Liver (tissue), 9 donors: Measurements from ENCODE around the gene PCSK4. TPM values are rescaled to one million over a fixed set of nuclear protein-coding genes. Genes with fewer than 3 reads are reported as not detected.
A peak's percentile ranks its signal among the peaks of the same experiment; 100 is the strongest.

ENCODE experiments used
- DNase-seq: peaks from one replicate; pipeline ENCODE4 v3.0.0-alpha.2; 2017; ENCODE audit warnings: low spot score
- H3K27ac ChIP-seq, 2 donors: one replicate each; pipeline ENCODE4 v1.7.0; 2013; ENCODE audit warnings: inconsistent platforms in 2 of 2, low read length in 2 of 2, control low read depth in 1 of 2, low read depth in 1 of 2, mild to moderate bottlenecking in 1 of 2
- H3K27me3 ChIP-seq, 4 donors: one replicate each; pipeline versions ENCODE4 v1.6.1 to v1.7.0; 2013; ENCODE audit warnings: low read length in 3 of 4, inconsistent platforms in 1 of 4, mild to moderate bottlenecking in 1 of 4, moderate library complexity in 1 of 4; ENCODE audit not compliant: control insufficient read depth in 4 of 4, insufficient read depth in 4 of 4
- H3K36me3 ChIP-seq, 4 donors: one replicate each; pipeline versions ENCODE4 v1.6.1 to v1.7.0; 2013; ENCODE audit warnings: low read length in 3 of 4, mild to moderate bottlenecking in 3 of 4, low read depth in 1 of 4, moderate library complexity in 1 of 4; ENCODE audit not compliant: control insufficient read depth in 4 of 4, insufficient read depth in 3 of 4
- H3K4me1 ChIP-seq, 4 donors: one replicate each; pipeline versions ENCODE4 v1.6.1 to v1.7.0; 2013; ENCODE audit warnings: low read length in 3 of 4, mild to moderate bottlenecking in 3 of 4, moderate library complexity in 1 of 4; ENCODE audit not compliant: control insufficient read depth in 4 of 4, insufficient read depth in 4 of 4
- H3K4me3 ChIP-seq, 3 donors: one replicate each; pipeline versions ENCODE4 v1.6.1 to v1.7.0; 2013; ENCODE audit warnings: low read length in 3 of 3, control low read depth in 1 of 3, low read depth in 1 of 3, mild to moderate bottlenecking in 1 of 3
- H3K9ac ChIP-seq, 2 donors: one replicate each; pipeline ENCODE4 v1.7.0; 2013; ENCODE audit warnings: low read length in 2 of 2, mild to moderate bottlenecking in 2 of 2, moderate library complexity in 2 of 2, control low read depth in 1 of 2, low read depth in 1 of 2
- H3K9me3 ChIP-seq, 4 donors: one replicate each; pipeline versions ENCODE4 v1.6.1 to v1.7.0; 2013; ENCODE audit warnings: low read length in 3 of 4; ENCODE audit not compliant: control insufficient read depth in 4 of 4
- EGR1 ChIP-seq, 2 donors: IDR thresholded peaks; 2 replicates each; pipeline ENCODE4 v1.6.1; 2016 to 2018; ENCODE audit warnings: antibody characterized with exemption in 2 of 2, low read depth in 2 of 2
- FOXA1 ChIP-seq: IDR thresholded peaks from 2 replicates; pipeline ENCODE4 v1.6.1; 2016; ENCODE audit warnings: antibody characterized with exemption
- FOXA2 ChIP-seq: IDR thresholded peaks from 2 replicates; pipeline ENCODE4 v1.6.1; 2016; ENCODE audit warnings: antibody characterized with exemption
- GABPA ChIP-seq, 2 donors: IDR thresholded peaks in 1 of 2; conservative IDR thresholded peaks in 1 of 2; 2 replicates each; pipeline ENCODE4 v1.6.1; 2016; ENCODE audit warnings: antibody characterized with exemption in 2 of 2, mild to moderate bottlenecking in 1 of 2, moderate library complexity in 1 of 2
- HNF4A ChIP-seq, 2 donors: conservative IDR thresholded peaks; 2 replicates each; pipeline ENCODE4 v1.6.1; 2016; ENCODE audit warnings: antibody characterized with exemption in 2 of 2, mild to moderate bottlenecking in 2 of 2
- HNF4G ChIP-seq: IDR thresholded peaks from 2 replicates; pipeline ENCODE4 v1.6.1; 2016; ENCODE audit warnings: antibody characterized with exemption
- JUND ChIP-seq, 2 donors: IDR thresholded peaks; 2 replicates each; pipeline ENCODE4 v1.6.1; 2016; ENCODE audit warnings: antibody characterized with exemption in 2 of 2
- NR2F2 ChIP-seq: IDR thresholded peaks from 2 replicates; pipeline ENCODE4 v1.6.1; 2016; ENCODE audit warnings: antibody characterized with exemption
- RAD21 ChIP-seq, 2 donors: IDR thresholded peaks; 2 replicates each; pipeline ENCODE4 v1.6.1; 2016; ENCODE audit warnings: antibody characterized with exemption in 2 of 2, mild to moderate bottlenecking in 2 of 2
- RXRA ChIP-seq, 2 donors: IDR thresholded peaks; 2 replicates each; pipeline ENCODE4 v1.6.1; 2017 to 2018; ENCODE audit warnings: antibody characterized with exemption in 2 of 2, mild to moderate bottlenecking in 1 of 2
- SP1 ChIP-seq: IDR thresholded peaks from 2 replicates; pipeline ENCODE4 v1.6.1; 2018; ENCODE audit warnings: antibody characterized with exemption, mild to moderate bottlenecking
- TAF1 ChIP-seq: conservative IDR thresholded peaks from 2 replicates; pipeline ENCODE4 v1.6.1; 2016; ENCODE audit warnings: antibody characterized with exemption, mild to moderate bottlenecking
- YY1 ChIP-seq: IDR thresholded peaks from 2 replicates; pipeline ENCODE4 v1.6.1; 2016; ENCODE audit warnings: antibody characterized with exemption, mild to moderate bottlenecking
- WGBS: extraction: QIAGEN DNeasy Blood & Tissue Kit; methylation state at CpG from one replicate; pipeline ENCODE4 v1.1.7; 2013; 5-methylcytosine and 5-hydroxymethylcytosine counted together
- polyA plus RNA-seq, 2 donors: library from polyadenylated mRNA; stranded (reverse) in 1 of 2; unstranded in 1 of 2; fragments of 200-250 nt in 1 of 2; fragments of >200 nt in 1 of 2; fragmentation: Nextera tagmentation in 1 of 2; extraction: Ambion mirVana in 1 of 2; gene quantifications; one replicate each; pipeline versions ENCODE4 v1.2.1 to v1.2.3, GENCODE V29; 2013 to 2015
- total RNA-seq, 2 donors: library from RNA; depleted of rRNA; stranded (reverse); fragments of >200 nt; gene quantifications; one replicate each; pipeline ENCODE4 v1.2.3, GENCODE V29; 2014
- TF ChIP-seq, protein P1 (sequence below): fragments of 150-350 bp; IDR thresholded peaks from 2 replicates; pipeline ENCODE4 v1.5.1; 2017; ENCODE audit warnings: improper control_type of control experiment, low read depth, low read length; ENCODE audit not compliant: missing input control
- TF ChIP-seq, protein P2 (sequence below): IDR thresholded peaks from 2 replicates; pipeline ENCODE4 v1.6.1; 2016; ENCODE audit warnings: antibody characterized with exemption
- TF ChIP-seq, protein P3 (sequence below): IDR thresholded peaks from 2 replicates; pipeline ENCODE4 v1.6.1; 2016; ENCODE audit warnings: antibody characterized with exemption
- TF ChIP-seq, protein P4 (sequence below): IDR thresholded peaks from 2 replicates; pipeline ENCODE4 v1.6.1; 2016; ENCODE audit warnings: antibody characterized with exemption, mild to moderate bottlenecking
- TF ChIP-seq, protein P5 (sequence below): IDR thresholded peaks from 2 replicates; pipeline ENCODE4 v1.6.1; 2016; ENCODE audit warnings: antibody characterized with exemption
- donor health status: healthy.
- donor health status: healthy.
- donor health status: healthy.
- donor health status: healthy.
- donor health status: healthy.

PCSK4 gene
- total and polyA plus RNA-seq, 4 donors = 0.60 to 2.6 (median 1.9) TPM

DNA sequence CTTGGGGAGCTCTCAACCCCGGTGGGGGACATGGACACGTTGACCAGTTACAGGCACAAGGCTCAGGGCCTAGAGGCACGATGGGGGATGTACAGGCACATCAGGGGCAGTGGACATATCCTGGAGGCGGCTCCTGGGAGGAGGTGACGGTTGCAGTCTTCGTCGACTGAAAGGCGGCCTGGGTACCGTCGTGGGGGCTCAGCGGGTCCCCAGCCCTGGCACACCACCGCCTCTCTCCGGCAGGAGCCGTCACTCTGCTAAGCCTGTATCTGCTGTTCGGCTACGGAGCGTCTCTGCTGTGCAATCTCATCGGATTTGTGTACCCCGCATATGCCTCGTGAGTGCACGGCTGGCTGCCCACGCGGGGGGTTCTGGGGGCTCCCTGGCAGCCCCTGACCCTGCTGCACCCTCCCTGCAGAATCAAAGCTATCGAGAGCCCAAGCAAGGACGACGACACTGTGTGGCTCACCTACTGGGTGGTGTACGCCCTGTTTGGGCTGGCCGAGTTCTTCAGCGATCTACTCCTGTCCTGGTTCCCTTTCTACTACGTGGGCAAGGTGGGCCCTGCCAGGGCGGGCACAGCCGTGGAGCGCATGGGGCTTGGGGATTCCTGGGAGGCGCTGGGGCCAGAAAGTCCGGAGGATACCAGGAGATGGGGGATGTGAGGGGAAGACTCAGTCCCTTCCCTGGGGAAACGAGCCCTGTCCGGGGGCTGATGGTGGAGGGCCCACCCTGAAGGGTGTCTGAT, 5.1 kb upstream of the PCSK4 start:
- H3K27me3 ChIP-seq = no peaks in the 10 kb centered on the region
- H3K36me3 ChIP-seq = peaks cover 0 to 2% (median 0%) of the 10 kb centered on the region in 4 donors
- peaks cover 6 to 37% (median 23%) of the 10 kb centered on the region in 4 donors for H3K4me1 ChIP-seq
- DNase-seq = no peak
- H3K9me3 ChIP-seq = no peaks in the 10 kb centered on the region
- no peak overlapping the region for H3K4me3 ChIP-seq
- no peak overlapping the region for H3K9ac ChIP-seq
- H3K27ac ChIP-seq = no peak overlapping the region
- 92% methylated on average over 37 of the region's 37 CpGs for WGBS
- TF ChIP-seq TAF1 = no peak
- TF ChIP-seq GABPA (IDR thresholded peaks at IDR 0.05 in 1 of 2, conservative IDR thresholded peaks at IDR 0.05 in 1 of 2) = no peak
- no peak for TF ChIP-seq FOXA2
- TF ChIP-seq, protein P1, sequence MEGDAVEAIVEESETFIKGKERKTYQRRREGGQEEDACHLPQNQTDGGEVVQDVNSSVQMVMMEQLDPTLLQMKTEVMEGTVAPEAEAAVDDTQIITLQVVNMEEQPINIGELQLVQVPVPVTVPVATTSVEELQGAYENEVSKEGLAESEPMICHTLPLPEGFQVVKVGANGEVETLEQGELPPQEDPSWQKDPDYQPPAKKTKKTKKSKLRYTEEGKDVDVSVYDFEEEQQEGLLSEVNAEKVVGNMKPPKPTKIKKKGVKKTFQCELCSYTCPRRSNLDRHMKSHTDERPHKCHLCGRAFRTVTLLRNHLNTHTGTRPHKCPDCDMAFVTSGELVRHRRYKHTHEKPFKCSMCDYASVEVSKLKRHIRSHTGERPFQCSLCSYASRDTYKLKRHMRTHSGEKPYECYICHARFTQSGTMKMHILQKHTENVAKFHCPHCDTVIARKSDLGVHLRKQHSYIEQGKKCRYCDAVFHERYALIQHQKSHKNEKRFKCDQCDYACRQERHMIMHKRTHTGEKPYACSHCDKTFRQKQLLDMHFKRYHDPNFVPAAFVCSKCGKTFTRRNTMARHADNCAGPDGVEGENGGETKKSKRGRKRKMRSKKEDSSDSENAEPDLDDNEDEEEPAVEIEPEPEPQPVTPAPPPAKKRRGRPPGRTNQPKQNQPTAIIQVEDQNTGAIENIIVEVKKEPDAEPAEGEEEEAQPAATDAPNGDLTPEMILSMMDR = no peak
- no peak for TF ChIP-seq RXRA (IDR thresholded peaks at IDR 0.05)

DNA sequence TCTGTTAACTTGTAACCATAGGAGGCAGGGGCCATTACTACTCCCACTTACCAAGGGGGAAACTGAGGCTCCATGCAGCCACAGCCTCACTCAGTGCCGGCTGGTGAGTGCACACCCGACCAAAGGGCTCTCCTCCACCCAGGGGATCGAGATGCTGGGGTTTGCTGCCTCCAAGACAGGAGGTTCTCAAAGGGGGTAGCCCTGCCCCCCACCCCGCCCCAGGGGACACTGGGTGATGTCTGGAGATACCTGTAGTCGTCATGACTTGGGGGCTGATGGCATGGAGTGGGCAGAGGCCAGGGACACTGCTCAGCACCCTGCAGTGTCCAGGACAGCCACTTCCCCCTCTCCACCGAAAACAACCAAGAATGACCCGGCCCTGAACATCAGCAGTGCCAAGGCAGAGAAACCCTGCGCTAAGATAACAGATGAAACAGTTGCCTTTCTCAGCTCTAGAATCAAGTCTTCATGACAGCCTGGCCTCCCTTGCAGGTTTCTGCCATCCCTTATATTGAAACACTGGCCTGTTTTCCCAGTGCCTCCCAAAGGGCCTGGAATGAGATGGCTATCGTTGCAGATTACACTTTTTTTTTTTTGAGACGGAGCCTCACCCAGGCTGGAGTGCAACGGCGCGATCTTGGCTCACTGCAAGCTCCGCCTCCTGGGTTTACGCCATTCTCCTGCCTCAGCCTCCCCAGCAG, 4.1 kb upstream of the PCSK4 start:
- Histone ChIP-seq H3K9ac (no peak overlapping the region), H3K27ac (peak overlapping the region in 1 of 2 donors; percentile 33), H3K36me3 (peaks cover 0 to 2% (median 0%) of the 10 kb centered on the region in 4 donors), H3K9me3 (no peaks in the 10 kb centered on the region), H3K27me3 (no peaks in the 10 kb centered on the region), H3K4me3 (no peak overlapping the region), H3K4me1 (peaks cover 10 to 44% (median 29%) of the 10 kb centered on the region in 4 donors)
- no peak for DNase-seq
- TF ChIP-seq JUND (IDR thresholded peaks at IDR 0.05) = no peak
- 77% methylated on average over 15 of the region's 15 CpGs for WGBS

DNA sequence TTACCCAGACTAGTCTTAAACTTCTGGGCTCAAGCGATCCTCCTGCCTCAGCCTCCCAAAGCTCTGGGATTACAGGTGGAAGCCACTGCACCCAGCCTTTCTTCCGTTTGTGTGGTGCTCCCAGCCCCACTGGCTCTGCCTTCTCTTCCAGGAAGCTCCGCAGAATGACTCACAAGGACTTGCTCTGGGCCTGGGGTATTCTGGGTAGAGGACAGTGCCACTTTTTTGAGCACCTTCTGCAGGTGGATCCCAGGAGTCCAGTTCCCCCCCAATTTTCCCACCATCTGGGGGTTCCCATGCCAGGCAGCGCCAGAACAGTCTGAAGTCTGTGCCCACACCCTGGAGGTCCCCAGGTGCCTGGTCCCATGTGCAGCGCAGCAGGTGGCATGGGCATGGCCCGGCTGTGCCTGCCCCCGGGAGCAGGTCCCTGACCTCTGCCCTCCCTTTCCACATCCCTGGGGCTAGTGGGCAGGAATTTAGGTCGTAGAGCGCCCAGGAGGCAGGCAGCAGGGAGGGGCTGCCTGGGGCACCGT, 2.4 kb upstream of the PCSK4 start:
- Histone ChIP-seq H3K4me1 (peaks cover 10 to 38% (median 24%) of the 10 kb centered on the region in 4 donors), H3K4me3 (peak overlapping the region in 2 of 3 donors; percentile 65 to 77), H3K27ac (peak overlapping the region; percentile 77 to 91)
- peak in 1 of 2 donors; percentile 29 for TF ChIP-seq EGR1 (IDR thresholded peaks at IDR 0.05; ENCODE audit: low read depth in 2 of 2)
- peak; percentile 92 for TF ChIP-seq NR2F2
- TF ChIP-seq GABPA (IDR thresholded peaks at IDR 0.05 in 1 of 2, conservative IDR thresholded peaks at IDR 0.05 in 1 of 2) = no peak
- TF ChIP-seq HNF4A (conservative IDR thresholded peaks at IDR 0.05) = peak; percentile 86 to 95
- no peak for TF ChIP-seq RAD21 (IDR thresholded peaks at IDR 0.05)
- peak; percentile 72 for TF ChIP-seq YY1
- TF ChIP-seq, protein P2, sequence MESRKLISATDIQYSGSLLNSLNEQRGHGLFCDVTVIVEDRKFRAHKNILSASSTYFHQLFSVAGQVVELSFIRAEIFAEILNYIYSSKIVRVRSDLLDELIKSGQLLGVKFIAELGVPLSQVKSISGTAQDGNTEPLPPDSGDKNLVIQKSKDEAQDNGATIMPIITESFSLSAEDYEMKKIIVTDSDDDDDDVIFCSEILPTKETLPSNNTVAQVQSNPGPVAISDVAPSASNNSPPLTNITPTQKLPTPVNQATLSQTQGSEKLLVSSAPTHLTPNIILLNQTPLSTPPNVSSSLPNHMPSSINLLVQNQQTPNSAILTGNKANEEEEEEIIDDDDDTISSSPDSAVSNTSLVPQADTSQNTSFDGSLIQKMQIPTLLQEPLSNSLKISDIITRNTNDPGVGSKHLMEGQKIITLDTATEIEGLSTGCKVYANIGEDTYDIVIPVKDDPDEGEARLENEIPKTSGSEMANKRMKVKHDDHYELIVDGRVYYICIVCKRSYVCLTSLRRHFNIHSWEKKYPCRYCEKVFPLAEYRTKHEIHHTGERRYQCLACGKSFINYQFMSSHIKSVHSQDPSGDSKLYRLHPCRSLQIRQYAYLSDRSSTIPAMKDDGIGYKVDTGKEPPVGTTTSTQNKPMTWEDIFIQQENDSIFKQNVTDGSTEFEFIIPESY = peak; percentile 66
- TF ChIP-seq, protein P3, sequence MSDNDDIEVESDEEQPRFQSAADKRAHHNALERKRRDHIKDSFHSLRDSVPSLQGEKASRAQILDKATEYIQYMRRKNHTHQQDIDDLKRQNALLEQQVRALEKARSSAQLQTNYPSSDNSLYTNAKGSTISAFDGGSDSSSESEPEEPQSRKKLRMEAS = peak; percentile 88
- TF ChIP-seq SP1 = peak; percentile 81
- TF ChIP-seq FOXA1 = peak; percentile 9
- TF ChIP-seq HNF4G = peak; percentile 52
- peak; percentile 96 to 98 for TF ChIP-seq RXRA (IDR thresholded peaks at IDR 0.05)
- TF ChIP-seq, protein P4, sequence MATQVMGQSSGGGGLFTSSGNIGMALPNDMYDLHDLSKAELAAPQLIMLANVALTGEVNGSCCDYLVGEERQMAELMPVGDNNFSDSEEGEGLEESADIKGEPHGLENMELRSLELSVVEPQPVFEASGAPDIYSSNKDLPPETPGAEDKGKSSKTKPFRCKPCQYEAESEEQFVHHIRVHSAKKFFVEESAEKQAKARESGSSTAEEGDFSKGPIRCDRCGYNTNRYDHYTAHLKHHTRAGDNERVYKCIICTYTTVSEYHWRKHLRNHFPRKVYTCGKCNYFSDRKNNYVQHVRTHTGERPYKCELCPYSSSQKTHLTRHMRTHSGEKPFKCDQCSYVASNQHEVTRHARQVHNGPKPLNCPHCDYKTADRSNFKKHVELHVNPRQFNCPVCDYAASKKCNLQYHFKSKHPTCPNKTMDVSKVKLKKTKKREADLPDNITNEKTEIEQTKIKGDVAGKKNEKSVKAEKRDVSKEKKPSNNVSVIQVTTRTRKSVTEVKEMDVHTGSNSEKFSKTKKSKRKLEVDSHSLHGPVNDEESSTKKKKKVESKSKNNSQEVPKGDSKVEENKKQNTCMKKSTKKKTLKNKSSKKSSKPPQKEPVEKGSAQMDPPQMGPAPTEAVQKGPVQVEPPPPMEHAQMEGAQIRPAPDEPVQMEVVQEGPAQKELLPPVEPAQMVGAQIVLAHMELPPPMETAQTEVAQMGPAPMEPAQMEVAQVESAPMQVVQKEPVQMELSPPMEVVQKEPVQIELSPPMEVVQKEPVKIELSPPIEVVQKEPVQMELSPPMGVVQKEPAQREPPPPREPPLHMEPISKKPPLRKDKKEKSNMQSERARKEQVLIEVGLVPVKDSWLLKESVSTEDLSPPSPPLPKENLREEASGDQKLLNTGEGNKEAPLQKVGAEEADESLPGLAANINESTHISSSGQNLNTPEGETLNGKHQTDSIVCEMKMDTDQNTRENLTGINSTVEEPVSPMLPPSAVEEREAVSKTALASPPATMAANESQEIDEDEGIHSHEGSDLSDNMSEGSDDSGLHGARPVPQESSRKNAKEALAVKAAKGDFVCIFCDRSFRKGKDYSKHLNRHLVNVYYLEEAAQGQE = no peak
- peak; percentile 37 to 51 for TF ChIP-seq JUND (IDR thresholded peaks at IDR 0.05)
- TF ChIP-seq, protein P5, sequence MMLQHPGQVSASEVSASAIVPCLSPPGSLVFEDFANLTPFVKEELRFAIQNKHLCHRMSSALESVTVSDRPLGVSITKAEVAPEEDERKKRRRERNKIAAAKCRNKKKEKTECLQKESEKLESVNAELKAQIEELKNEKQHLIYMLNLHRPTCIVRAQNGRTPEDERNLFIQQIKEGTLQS = no peak
- TF ChIP-seq FOXA2 = no peak
- TF ChIP-seq TAF1 = peak; percentile 39

More for the DNA sequence above, 2.4 kb upstream of the PCSK4 start:
- DNase-seq = no peak
- H3K36me3 ChIP-seq = peaks cover 0 to 2% (median 0%) of the 10 kb centered on the region in 4 donors
- peak overlapping the region in 1 of 2 donors; percentile 70 for H3K9ac ChIP-seq
- WGBS = 29% methylated on average over 10 of the region's 10 CpGs
- H3K27me3 ChIP-seq = no peaks in the 10 kb centered on the region
- no peaks in the 10 kb centered on the region for H3K9me3 ChIP-seq
